ENCODE results near the gene SLC29A4. TPM values are rescaled to one million over a fixed set of nuclear protein-coding genes. Genes with fewer than 3 reads are reported as not detected.

SLC29A4 gene
- total RNA-seq, 1 experiment from 2014 or later, result 24.5 TPM

- Histone ChIP-seq H2AFZ (ENCODE audit: low read depth, low read length, poor library complexity, severe bottlenecking) (no peak overlapping the region), H4K20me1 (ENCODE audit: insufficient read depth) (no peaks in the 10 kb centered on the region), H3K4me3 (replicated peaks in 1 of 2; ENCODE audit: low read depth in 1 of 2, low read length in 2 of 2) (no peak overlapping the region), H3K9me2 (ENCODE audit: insufficient read depth) (no peaks in the 10 kb centered on the region), H3K9me3 (ENCODE audit: control insufficient read depth in 1 of 2, insufficient read depth in 1 of 2, low read depth in 1 of 2, low read length in 2 of 2) (peaks cover 3% of the 10 kb centered on the region in 2 experiments; a peak in 1 of 4 replicates), H3K4me2 (ENCODE audit: low read length) (no peak overlapping the region), H3K36me3 (ENCODE audit: control insufficient read depth in 1 of 2, insufficient read depth in 2 of 2, low read length in 2 of 2) (no peaks in the 10 kb centered on the region), H3K79me2 (ENCODE audit: insufficient read depth, low read length) (no peaks in the 10 kb centered on the region), H3K27ac (ENCODE audit: low read depth, low read length) (no peak overlapping the region), H3K9ac (ENCODE audit: low read length) (no peak overlapping the region), H3K27me3 (ENCODE audit: insufficient read depth, low read length) (no peaks in the 10 kb centered on the region), H3K4me1 (ENCODE audit: control insufficient read depth in 1 of 2, insufficient read depth in 2 of 2, low read length in 2 of 2) (peaks cover 7 to 26% of the 10 kb centered on the region in 2 experiments)
- TF ChIP-seq ZFX (IDR thresholded peaks at IDR 0.05), result no peak
- TF ChIP-seq POLR2A (IDR thresholded peaks at IDR 0.05; ENCODE audit: borderline replicate concordance, extremely low read depth, insufficient read depth, insufficient read length), result no peak
- TF ChIP-seq ELF1 (IDR thresholded peaks at IDR 0.05; ENCODE audit: borderline replicate concordance, low read depth), result no peak
- TF ChIP-seq ZBTB33 (IDR thresholded peaks at IDR 0.05; ENCODE audit: extremely low read depth, insufficient replicate concordance, low read length), result no peak
- TF ChIP-seq JUND (IDR thresholded peaks at IDR 0.05), result no peak
- no peak for TF ChIP-seq MAX (IDR thresholded peaks at IDR 0.05)
- TF ChIP-seq RAD21 (IDR thresholded peaks at IDR 0.05; ENCODE audit: low read depth), result no peak
- TF ChIP-seq YY1 (IDR thresholded peaks at IDR 0.05; ENCODE audit: extremely low read depth, insufficient replicate concordance, low read depth, low read length), result no peak
- no peak for TF ChIP-seq TCF7L2 (IDR thresholded peaks at IDR 0.05; ENCODE audit: borderline replicate concordance, extremely low read depth, insufficient read depth, insufficient read length)
- TF ChIP-seq, protein P1, sequence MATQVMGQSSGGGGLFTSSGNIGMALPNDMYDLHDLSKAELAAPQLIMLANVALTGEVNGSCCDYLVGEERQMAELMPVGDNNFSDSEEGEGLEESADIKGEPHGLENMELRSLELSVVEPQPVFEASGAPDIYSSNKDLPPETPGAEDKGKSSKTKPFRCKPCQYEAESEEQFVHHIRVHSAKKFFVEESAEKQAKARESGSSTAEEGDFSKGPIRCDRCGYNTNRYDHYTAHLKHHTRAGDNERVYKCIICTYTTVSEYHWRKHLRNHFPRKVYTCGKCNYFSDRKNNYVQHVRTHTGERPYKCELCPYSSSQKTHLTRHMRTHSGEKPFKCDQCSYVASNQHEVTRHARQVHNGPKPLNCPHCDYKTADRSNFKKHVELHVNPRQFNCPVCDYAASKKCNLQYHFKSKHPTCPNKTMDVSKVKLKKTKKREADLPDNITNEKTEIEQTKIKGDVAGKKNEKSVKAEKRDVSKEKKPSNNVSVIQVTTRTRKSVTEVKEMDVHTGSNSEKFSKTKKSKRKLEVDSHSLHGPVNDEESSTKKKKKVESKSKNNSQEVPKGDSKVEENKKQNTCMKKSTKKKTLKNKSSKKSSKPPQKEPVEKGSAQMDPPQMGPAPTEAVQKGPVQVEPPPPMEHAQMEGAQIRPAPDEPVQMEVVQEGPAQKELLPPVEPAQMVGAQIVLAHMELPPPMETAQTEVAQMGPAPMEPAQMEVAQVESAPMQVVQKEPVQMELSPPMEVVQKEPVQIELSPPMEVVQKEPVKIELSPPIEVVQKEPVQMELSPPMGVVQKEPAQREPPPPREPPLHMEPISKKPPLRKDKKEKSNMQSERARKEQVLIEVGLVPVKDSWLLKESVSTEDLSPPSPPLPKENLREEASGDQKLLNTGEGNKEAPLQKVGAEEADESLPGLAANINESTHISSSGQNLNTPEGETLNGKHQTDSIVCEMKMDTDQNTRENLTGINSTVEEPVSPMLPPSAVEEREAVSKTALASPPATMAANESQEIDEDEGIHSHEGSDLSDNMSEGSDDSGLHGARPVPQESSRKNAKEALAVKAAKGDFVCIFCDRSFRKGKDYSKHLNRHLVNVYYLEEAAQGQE (IDR thresholded peaks at IDR 0.05; ENCODE audit: low read depth), result no peak
- no peak for TF ChIP-seq CEBPB (IDR thresholded peaks at IDR 0.05; ENCODE audit: low read depth)
- TF ChIP-seq, protein P2, sequence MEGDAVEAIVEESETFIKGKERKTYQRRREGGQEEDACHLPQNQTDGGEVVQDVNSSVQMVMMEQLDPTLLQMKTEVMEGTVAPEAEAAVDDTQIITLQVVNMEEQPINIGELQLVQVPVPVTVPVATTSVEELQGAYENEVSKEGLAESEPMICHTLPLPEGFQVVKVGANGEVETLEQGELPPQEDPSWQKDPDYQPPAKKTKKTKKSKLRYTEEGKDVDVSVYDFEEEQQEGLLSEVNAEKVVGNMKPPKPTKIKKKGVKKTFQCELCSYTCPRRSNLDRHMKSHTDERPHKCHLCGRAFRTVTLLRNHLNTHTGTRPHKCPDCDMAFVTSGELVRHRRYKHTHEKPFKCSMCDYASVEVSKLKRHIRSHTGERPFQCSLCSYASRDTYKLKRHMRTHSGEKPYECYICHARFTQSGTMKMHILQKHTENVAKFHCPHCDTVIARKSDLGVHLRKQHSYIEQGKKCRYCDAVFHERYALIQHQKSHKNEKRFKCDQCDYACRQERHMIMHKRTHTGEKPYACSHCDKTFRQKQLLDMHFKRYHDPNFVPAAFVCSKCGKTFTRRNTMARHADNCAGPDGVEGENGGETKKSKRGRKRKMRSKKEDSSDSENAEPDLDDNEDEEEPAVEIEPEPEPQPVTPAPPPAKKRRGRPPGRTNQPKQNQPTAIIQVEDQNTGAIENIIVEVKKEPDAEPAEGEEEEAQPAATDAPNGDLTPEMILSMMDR (IDR thresholded peaks at IDR 0.05 in 2 of 3, conservative IDR thresholded peaks at IDR 0.05 in 1 of 3; ENCODE audit: borderline replicate concordance in 1 of 3, insufficient read depth in 1 of 3, low read depth in 2 of 3, low read length in 2 of 3), result no peak
- POLR2A ChIA-PET, result no interaction called here
- RAD21 ChIA-PET (ENCODE audit: low non-redundant PET in 1 of 2, low total read pairs in 2 of 2, uncharacterized antibody in 2 of 2, unreplicated experiment in 2 of 2), result no interaction called here
- CTCF ChIA-PET, result interaction anchor here (1.3 kb wide), 1 partner anchor 422 kb away, joined by 3 read pairs; no protein-coding TSS in a partner anchor
- no peak for ATAC-seq
- no peak for DNase-seq (ENCODE audit: low read depth, low spot score)
- intact Hi-C loops (cut with micrococcal nuclease), result loop anchor here (10.0 kb wide), 1 partner anchor 122 kb away; no protein-coding TSS in a partner anchor
- BruUV-seq (replicated peaks), result no TSS peak
Measured at GRCh38 chr7:5243261-5243660, 39.5 kb upstream of the SLC29A4 start.
